MM.1S (cell line): ENCODE results near the gene NGB.

Experiments used
- DNase-seq: peaks from one replicate; pipeline ENCODE4 v3.0.0-alpha.2; 2015
- H2AFZ ChIP-seq: fragments of 300-600 bp; sonication (generic); 2 replicates; pipeline ENCODE4 v1.6.0; 2016; ENCODE audit warnings: antibody characterized with exemption, low read length
- H3F3A ChIP-seq: fragments of 300-600 bp; sonication (generic); 2 replicates; pipeline ENCODE4 v1.6.1; 2016; ENCODE audit warnings: mild to moderate bottlenecking, antibody characterized with exemption, low read length, moderate library complexity, mixed read lengths; ENCODE audit not compliant: insufficient read depth
- H3K27ac ChIP-seq: fragments of 300-600 bp; sonication (generic); 2 replicates; pipeline ENCODE4 v1.5.1; 2016; ENCODE audit warnings: mild to moderate bottlenecking, low read length
- H3K27me3 ChIP-seq: fragments of 300-600 bp; sonication (generic); replicated peaks from 2 replicates; pipeline ENCODE4 v1.6.0; 2016; ENCODE audit warnings: low read length; ENCODE audit not compliant: insufficient read depth
- H3K36me3 ChIP-seq: fragments of 300-600 bp; sonication (generic); replicated peaks from 2 replicates; pipeline ENCODE4 v1.6.1; 2016; ENCODE audit warnings: mild to moderate bottlenecking, low read length, mixed read lengths; ENCODE audit not compliant: insufficient read depth
- H3K4me1 ChIP-seq: fragments of 300-600 bp; sonication (generic); 2 replicates; pipeline ENCODE4 v1.6.1; 2016; ENCODE audit warnings: low read length, mixed read lengths
- H3K4me2 ChIP-seq: fragments of 300-600 bp; sonication (generic); 2 replicates; pipeline ENCODE4 v1.6.0; 2016; ENCODE audit warnings: low read depth, low read length
- H3K4me3 ChIP-seq: fragments of 300-600 bp; sonication (generic); 2 replicates; pipeline ENCODE4 v1.5.1; 2016; ENCODE audit warnings: low read length, mixed read lengths
- H3K79me2 ChIP-seq: fragments of 300-600 bp; sonication (generic); 2 replicates; pipeline ENCODE4 v1.6.1; 2016; ENCODE audit warnings: mixed run types, low read length, mixed read lengths
- H3K9ac ChIP-seq: fragments of 300-600 bp; sonication (generic); 2 replicates; pipeline ENCODE4 v1.6.1; 2016; ENCODE audit warnings: low read length, mixed read lengths
- H3K9me2 ChIP-seq: fragments of 300-600 bp; sonication (generic); replicated peaks from 2 replicates; pipeline ENCODE4 v1.6.1; 2016; ENCODE audit warnings: mild to moderate bottlenecking, low read length, mixed read lengths; ENCODE audit not compliant: insufficient read depth
- H3K9me3 ChIP-seq: fragments of 300-600 bp; sonication (generic); replicated peaks from 2 replicates; pipeline ENCODE4 v1.6.1; 2016; ENCODE audit warnings: mild to moderate bottlenecking, low read length, mixed read lengths; ENCODE audit not compliant: insufficient read depth
- H4K20me1 ChIP-seq: fragments of 300-600 bp; sonication (generic); 2 replicates; pipeline ENCODE4 v1.6.1; 2016; ENCODE audit warnings: mild to moderate bottlenecking, low read length, moderate library complexity, mixed read lengths; ENCODE audit not compliant: insufficient read depth
- EZH2 ChIP-seq: fragments of 300-600 bp; sonication (generic); optimal IDR thresholded peaks from 2 replicates; pipeline ENCODE3; 2017; ENCODE audit warnings: low read depth, mild to moderate bottlenecking, antibody characterized with exemption, low read length, mixed read lengths
- EZH2phosphoT487 ChIP-seq: fragments of 300-600 bp; sonication (generic); IDR thresholded peaks from 2 replicates; pipeline ENCODE4 v1.6.1; 2018; ENCODE audit warnings: antibody characterized with exemption, low read length
- TF ChIP-seq, protein P1 (sequence below): fragments of 300-600 bp; sonication (generic); IDR thresholded peaks from 2 replicates; pipeline ENCODE4 v1.5.1; 2016; ENCODE audit warnings: antibody characterized with exemption, low read length, mixed read lengths

NGB gene

DNA sequence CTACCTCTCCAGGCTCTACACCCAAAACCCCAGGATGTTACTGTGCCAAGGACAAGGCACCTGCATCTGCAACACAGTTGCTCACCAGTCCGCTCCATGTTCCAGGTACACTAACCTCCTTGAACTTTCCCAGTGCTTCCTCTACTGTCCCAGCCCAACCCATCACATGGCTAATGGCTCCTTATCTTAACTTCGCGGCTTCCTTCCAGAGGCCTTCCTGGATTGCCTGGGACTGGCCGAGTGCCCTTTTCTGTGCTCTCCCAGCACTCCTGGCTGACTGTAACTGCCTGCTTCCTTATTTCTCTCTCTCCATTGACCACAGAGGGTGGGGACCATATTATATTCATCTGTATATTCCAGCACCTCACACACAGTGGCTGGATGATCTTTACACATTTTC, 28.8 kb upstream of the NGB start:
- Histone ChIP-seq H3K9ac (no peak overlapping the region), H3K9me3 (no peaks in the 10 kb centered on the region), H4K20me1 (no peaks in the 10 kb centered on the region), H3F3A (no peaks in the 10 kb centered on the region), H3K36me3 (no peaks in the 10 kb centered on the region), H3K79me2 (no peaks in the 10 kb centered on the region), H2AFZ (no peak overlapping the region), H3K4me3 (no peak overlapping the region), H3K27me3 (no peaks in the 10 kb centered on the region), H3K4me2 (no peak overlapping the region), H3K9me2 (no peaks in the 10 kb centered on the region), H3K27ac (no peak overlapping the region), H3K4me1 (no peaks in the 10 kb centered on the region)
- TF ChIP-seq EZH2, result no peak
- TF ChIP-seq EZH2phosphoT487, result no peak
- TF ChIP-seq, protein P1, sequence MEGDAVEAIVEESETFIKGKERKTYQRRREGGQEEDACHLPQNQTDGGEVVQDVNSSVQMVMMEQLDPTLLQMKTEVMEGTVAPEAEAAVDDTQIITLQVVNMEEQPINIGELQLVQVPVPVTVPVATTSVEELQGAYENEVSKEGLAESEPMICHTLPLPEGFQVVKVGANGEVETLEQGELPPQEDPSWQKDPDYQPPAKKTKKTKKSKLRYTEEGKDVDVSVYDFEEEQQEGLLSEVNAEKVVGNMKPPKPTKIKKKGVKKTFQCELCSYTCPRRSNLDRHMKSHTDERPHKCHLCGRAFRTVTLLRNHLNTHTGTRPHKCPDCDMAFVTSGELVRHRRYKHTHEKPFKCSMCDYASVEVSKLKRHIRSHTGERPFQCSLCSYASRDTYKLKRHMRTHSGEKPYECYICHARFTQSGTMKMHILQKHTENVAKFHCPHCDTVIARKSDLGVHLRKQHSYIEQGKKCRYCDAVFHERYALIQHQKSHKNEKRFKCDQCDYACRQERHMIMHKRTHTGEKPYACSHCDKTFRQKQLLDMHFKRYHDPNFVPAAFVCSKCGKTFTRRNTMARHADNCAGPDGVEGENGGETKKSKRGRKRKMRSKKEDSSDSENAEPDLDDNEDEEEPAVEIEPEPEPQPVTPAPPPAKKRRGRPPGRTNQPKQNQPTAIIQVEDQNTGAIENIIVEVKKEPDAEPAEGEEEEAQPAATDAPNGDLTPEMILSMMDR, result no peak
- no peak for DNase-seq

- Histone ChIP-seq H3K4me3 (no peak overlapping the region), H3K36me3 (no peaks in the 10 kb centered on the region), H2AFZ (no peak overlapping the region), H3K4me2 (no peak overlapping the region), H4K20me1 (no peaks in the 10 kb centered on the region), H3F3A (no peaks in the 10 kb centered on the region), H3K27me3 (no peaks in the 10 kb centered on the region), H3K79me2 (no peaks in the 10 kb centered on the region), H3K9ac (no peak overlapping the region), H3K9me3 (no peaks in the 10 kb centered on the region), H3K4me1 (no peaks in the 10 kb centered on the region), H3K9me2 (no peaks in the 10 kb centered on the region), H3K27ac (no peak overlapping the region)
- TF ChIP-seq, protein P1, result no peak
- TF ChIP-seq EZH2, result no peak
- TF ChIP-seq EZH2phosphoT487, result no peak
- DNase-seq, result no peak
Observed at GRCh38 chr14:77296906-77297305, 25.9 kb upstream of the NGB start.

- Histone ChIP-seq H3K4me1 (no peaks in the 10 kb centered on the region), H2AFZ (no peak overlapping the region), H3K36me3 (no peaks in the 10 kb centered on the region), H3K9me2 (no peaks in the 10 kb centered on the region), H3K4me2 (no peak overlapping the region), H3K9ac (no peak overlapping the region), H3K79me2 (no peaks in the 10 kb centered on the region), H3K27me3 (no peaks in the 10 kb centered on the region), H3K9me3 (no peaks in the 10 kb centered on the region), H3K4me3 (no peak overlapping the region), H3K27ac (no peak overlapping the region), H4K20me1 (no peaks in the 10 kb centered on the region), H3F3A (no peaks in the 10 kb centered on the region)
- no peak for TF ChIP-seq EZH2phosphoT487
- TF ChIP-seq EZH2, result no peak
- TF ChIP-seq, protein P1, result no peak
- no peak for DNase-seq
Observed at GRCh38 chr14:77296155-77296554, 25.1 kb upstream of the NGB start.
